ENCODE measurements around the gene CARTPT.

Gene CARTPT

GRCh38 chr5:71738662-71739361 lies 19.7 kb downstream of the CARTPT start:
- DNase-seq, result no peak

- no peak for DNase-seq
These were observed 21.1 kb downstream of the CARTPT start for GRCh38 chr5:71740015-71740753.

GRCh38 chr5:71743155-71743554 lies 24.1 kb downstream of the CARTPT start:
- DNase-seq, result no peak

GRCh38 chr5:71744009-71744790 lies 25.1 kb downstream of the CARTPT start:
- no peak for DNase-seq

- DNase-seq, result no peak
These were observed 28.1 kb downstream of the CARTPT start for GRCh38 chr5:71747182-71747581.

- DNase-seq, result no peak
These were observed 29.3 kb downstream of the CARTPT start for GRCh38 chr5:71748360-71748759.

- DNase-seq, result no peak
These were observed 32.3 kb downstream of the CARTPT start for GRCh38 chr5:71751422-71751821.

GRCh38 chr5:71752441-71753190 lies 33.5 kb downstream of the CARTPT start:
- DNase-seq, result no peak

GRCh38 chr5:71757590-71758543 lies 38.8 kb downstream of the CARTPT start:
- DNase-seq, result peak; percentile 60

- no peak for DNase-seq
These were observed 43.8 kb downstream of the CARTPT start for GRCh38 chr5:71762826-71763225.

- no peak for DNase-seq
These were observed 48.6 kb downstream of the CARTPT start for GRCh38 chr5:71767661-71768060.

- no peak for DNase-seq
These were observed 50.2 kb downstream of the CARTPT start for GRCh38 chr5:71769287-71769686.

- DNase-seq, result no peak
These were observed 51.3 kb downstream of the CARTPT start for GRCh38 chr5:71770381-71770780.

Data from right hindlimb (tissue), 1 donor.